Panc1 (cell line): ENCODE results near the gene GABRG3. TPM values are rescaled to one million over a fixed set of nuclear protein-coding genes. Genes with fewer than 3 reads are reported as not detected.

Experiments
- ATAC-seq: fragments of 200-7000 bp; cut with Tn5 transposase; 2 replicates; pipeline ENCODE4 v1.9.1; 2020; ENCODE audit warnings: mild to moderate bottlenecking, moderate library complexity
- BruUV-seq: library from RNA; stranded (reverse); fragments of 400-500 nt; replicated peaks from 2 replicates; lab custom pipeline; 2021; lab: Mats Ljungman, UMichigan
- CTCF ChIA-PET: fragments of 300-600 bp; sonication (Branson Sonifier 250); formaldehyde crosslinking; loops from one replicate; lab custom pipeline; 2022; ENCODE audit warnings: antibody characterized with exemption; lab: Charles Lee
- POLR2A ChIA-PET: fragments of 300-600 bp; sonication (Branson Sonifier 250); formaldehyde crosslinking; loops from one replicate; lab custom pipeline; 2022; ENCODE audit warnings: antibody characterized with exemption; lab: Charles Lee
- DNase-seq: peaks from one replicate; pipeline ENCODE4 v3.0.0-alpha.2; 2010; ENCODE audit warnings: low read depth, low spot score
- H3K27ac ChIP-seq: 2 replicates; pipeline ENCODE4 v1.5.1; 2011; ENCODE audit warnings: mild to moderate bottlenecking, low read length, inconsistent platforms
- H3K27me3 ChIP-seq: fragments of 200-500 bp; sonication (Bioruptor generic); 2 replicates; pipeline ENCODE4 v1.6.0; 2014; ENCODE audit warnings: low read length, inconsistent platforms; ENCODE audit not compliant: control insufficient read depth, insufficient read depth
- H3K36me3 ChIP-seq: fragments of 200-500 bp; sonication (Bioruptor generic); 2 replicates; pipeline ENCODE4 v1.5.1; 2014; ENCODE audit warnings: inconsistent platforms, mild to moderate bottlenecking, low read length, moderate library complexity; ENCODE audit not compliant: control insufficient read depth, insufficient read depth
- H3K4me1 ChIP-seq: 2 replicates; pipeline ENCODE4 v1.5.1; 2011; ENCODE audit warnings: inconsistent platforms, mild to moderate bottlenecking, low read length, moderate library complexity; ENCODE audit not compliant: control insufficient read depth, insufficient read depth
- H3K4me3 ChIP-seq, 2 experiments: 2 replicates each; pipeline ENCODE4 v1.5.1; 2011 to 2012; ENCODE audit warnings: low read depth in 2 of 2, low read length in 2 of 2, mild to moderate bottlenecking in 2 of 2, inconsistent platforms in 1 of 2, moderate library complexity in 1 of 2
- H3K9me3 ChIP-seq: fragments of 200-500 bp; sonication (Bioruptor generic); 2 replicates; pipeline ENCODE4 v1.5.1; 2014; ENCODE audit warnings: low read depth, mild to moderate bottlenecking, inconsistent platforms, low read length, moderate library complexity; ENCODE audit not compliant: control insufficient read depth, insufficient read depth
- CTCF ChIP-seq: fragments of 450-650 bp; IDR thresholded peaks from 2 replicates; pipeline ENCODE4 v1.5.1; 2017; ENCODE audit warnings: mild to moderate bottlenecking
- POLR2AphosphoS5 ChIP-seq: IDR thresholded peaks from 2 replicates; pipeline ENCODE4 v1.6.1; 2012; ENCODE audit warnings: mild to moderate bottlenecking, low read depth, low read length, moderate library complexity
- SIN3A ChIP-seq: IDR thresholded peaks from 2 replicates; pipeline ENCODE4 v1.6.1; 2012; ENCODE audit warnings: low read depth, mild to moderate bottlenecking, low read length, moderate library complexity, borderline replicate concordance; ENCODE audit not compliant: insufficient read depth
- TCF7L2 ChIP-seq: IDR thresholded peaks from 2 replicates; pipeline ENCODE4 v1.6.1; 2011; ENCODE audit warnings: mild to moderate bottlenecking, low read depth, low read length, inconsistent platforms
- in situ Hi-C: cut with HindIII; loops from 2 replicates; pipeline ENCODE4 v1.10.0; 2016; ENCODE audit warnings: low sequenced_read_pairs, low pct_unique_long_range_greater_than_20kb
- intact Hi-C: fragments of 100-400 bp; cut with micrococcal nuclease; formaldehyde crosslinking; loops from one replicate; pipeline ENCODE4 v1.10.0; 2022; ENCODE audit not compliant: unreplicated experiment
- total RNA-seq: library from RNA; stranded (reverse); gene quantifications from one replicate; pipeline ENCODE4 v1.2.1, GENCODE V29; 2021; ENCODE audit not compliant: unreplicated experiment
- TF ChIP-seq, protein P1 (sequence below), 2 experiments: IDR thresholded peaks; 2 replicates each; pipeline ENCODE4 v1.6.1; 2011 to 2012; ENCODE audit warnings: low read depth in 2 of 2, control low read depth in 1 of 2, low read length in 1 of 2, mild to moderate bottlenecking in 1 of 2, moderate library complexity in 1 of 2; ENCODE audit not compliant: insufficient read depth in 1 of 2

Gene GABRG3
- total RNA-seq, 1 experiment from 2014 or later, result not detected

GRCh38 chr15:27234593-27234992 lies 263.6 kb downstream of the GABRG3 start:
- Histone ChIP-seq H3K4me3 (no peak overlapping the region), H3K4me1 (no peaks in the 10 kb centered on the region), H3K36me3 (no peaks in the 10 kb centered on the region), H3K27ac (no peak overlapping the region), H3K9me3 (no peaks in the 10 kb centered on the region), H3K27me3 (no peaks in the 10 kb centered on the region)
- ATAC-seq (no peak), DNase-seq (no peak)
- no peak for TF ChIP-seq POLR2AphosphoS5
- TF ChIP-seq CTCF, result no peak
- TF ChIP-seq TCF7L2, result no peak
- no peak for TF ChIP-seq SIN3A
- TF ChIP-seq, protein P1, sequence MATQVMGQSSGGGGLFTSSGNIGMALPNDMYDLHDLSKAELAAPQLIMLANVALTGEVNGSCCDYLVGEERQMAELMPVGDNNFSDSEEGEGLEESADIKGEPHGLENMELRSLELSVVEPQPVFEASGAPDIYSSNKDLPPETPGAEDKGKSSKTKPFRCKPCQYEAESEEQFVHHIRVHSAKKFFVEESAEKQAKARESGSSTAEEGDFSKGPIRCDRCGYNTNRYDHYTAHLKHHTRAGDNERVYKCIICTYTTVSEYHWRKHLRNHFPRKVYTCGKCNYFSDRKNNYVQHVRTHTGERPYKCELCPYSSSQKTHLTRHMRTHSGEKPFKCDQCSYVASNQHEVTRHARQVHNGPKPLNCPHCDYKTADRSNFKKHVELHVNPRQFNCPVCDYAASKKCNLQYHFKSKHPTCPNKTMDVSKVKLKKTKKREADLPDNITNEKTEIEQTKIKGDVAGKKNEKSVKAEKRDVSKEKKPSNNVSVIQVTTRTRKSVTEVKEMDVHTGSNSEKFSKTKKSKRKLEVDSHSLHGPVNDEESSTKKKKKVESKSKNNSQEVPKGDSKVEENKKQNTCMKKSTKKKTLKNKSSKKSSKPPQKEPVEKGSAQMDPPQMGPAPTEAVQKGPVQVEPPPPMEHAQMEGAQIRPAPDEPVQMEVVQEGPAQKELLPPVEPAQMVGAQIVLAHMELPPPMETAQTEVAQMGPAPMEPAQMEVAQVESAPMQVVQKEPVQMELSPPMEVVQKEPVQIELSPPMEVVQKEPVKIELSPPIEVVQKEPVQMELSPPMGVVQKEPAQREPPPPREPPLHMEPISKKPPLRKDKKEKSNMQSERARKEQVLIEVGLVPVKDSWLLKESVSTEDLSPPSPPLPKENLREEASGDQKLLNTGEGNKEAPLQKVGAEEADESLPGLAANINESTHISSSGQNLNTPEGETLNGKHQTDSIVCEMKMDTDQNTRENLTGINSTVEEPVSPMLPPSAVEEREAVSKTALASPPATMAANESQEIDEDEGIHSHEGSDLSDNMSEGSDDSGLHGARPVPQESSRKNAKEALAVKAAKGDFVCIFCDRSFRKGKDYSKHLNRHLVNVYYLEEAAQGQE (IDR thresholded peaks at IDR 0.05; ENCODE audit: insufficient read depth in 1 of 2, low read depth in 2 of 2, low read length in 1 of 2), result no peak
- in situ Hi-C loops, result no loop called here
- ChIA-PET CTCF (no interaction called here), POLR2A (no interaction called here)
- BruUV-seq, result no TSS peak
- intact Hi-C loops, result no loop called here

DNA sequence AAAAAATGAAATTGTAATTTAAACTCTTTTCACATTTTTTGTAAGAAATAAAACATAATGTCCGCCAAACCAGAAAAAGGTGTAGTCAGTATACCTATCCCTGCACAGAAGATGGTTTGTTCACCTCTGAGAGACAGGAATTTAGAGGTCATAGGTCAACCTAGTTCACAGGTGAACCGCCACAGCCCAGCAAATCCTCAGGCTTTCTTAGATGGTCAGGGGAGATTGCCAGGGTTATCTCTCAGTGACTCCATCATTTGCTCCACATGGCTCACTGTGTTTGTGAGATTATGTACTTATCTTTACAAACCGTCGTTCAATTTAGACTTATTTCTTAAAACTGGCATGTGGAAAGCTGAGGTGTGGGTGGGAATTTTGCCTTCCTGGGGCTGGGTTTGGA lies 264.2 kb downstream of the GABRG3 start:
- in situ Hi-C loops (no loop called here), intact Hi-C loops (no loop called here)
- ChIA-PET POLR2A (no interaction called here), CTCF (no interaction called here)
- H3K9me3 ChIP-seq, result no peaks in the 10 kb centered on the region
- BruUV-seq, result no TSS peak
- no peaks in the 10 kb centered on the region for H3K4me1 ChIP-seq
- no peak for TF ChIP-seq TCF7L2
- TF ChIP-seq, protein P1 (IDR thresholded peaks at IDR 0.05; ENCODE audit: insufficient read depth in 1 of 2, low read depth in 2 of 2, low read length in 1 of 2), result no peak
- no peak for TF ChIP-seq SIN3A
- TF ChIP-seq CTCF, result no peak
- no peak for TF ChIP-seq POLR2AphosphoS5
- no peaks in the 10 kb centered on the region for H3K27me3 ChIP-seq
- H3K36me3 ChIP-seq, result no peaks in the 10 kb centered on the region
- no peak overlapping the region for H3K27ac ChIP-seq
- H3K4me3 ChIP-seq, result no peak overlapping the region
- DNase-seq (no peak), ATAC-seq (no peak)
